ENCODE measurements around the gene KIAA1671.

The KIAA1671 gene

DNA sequence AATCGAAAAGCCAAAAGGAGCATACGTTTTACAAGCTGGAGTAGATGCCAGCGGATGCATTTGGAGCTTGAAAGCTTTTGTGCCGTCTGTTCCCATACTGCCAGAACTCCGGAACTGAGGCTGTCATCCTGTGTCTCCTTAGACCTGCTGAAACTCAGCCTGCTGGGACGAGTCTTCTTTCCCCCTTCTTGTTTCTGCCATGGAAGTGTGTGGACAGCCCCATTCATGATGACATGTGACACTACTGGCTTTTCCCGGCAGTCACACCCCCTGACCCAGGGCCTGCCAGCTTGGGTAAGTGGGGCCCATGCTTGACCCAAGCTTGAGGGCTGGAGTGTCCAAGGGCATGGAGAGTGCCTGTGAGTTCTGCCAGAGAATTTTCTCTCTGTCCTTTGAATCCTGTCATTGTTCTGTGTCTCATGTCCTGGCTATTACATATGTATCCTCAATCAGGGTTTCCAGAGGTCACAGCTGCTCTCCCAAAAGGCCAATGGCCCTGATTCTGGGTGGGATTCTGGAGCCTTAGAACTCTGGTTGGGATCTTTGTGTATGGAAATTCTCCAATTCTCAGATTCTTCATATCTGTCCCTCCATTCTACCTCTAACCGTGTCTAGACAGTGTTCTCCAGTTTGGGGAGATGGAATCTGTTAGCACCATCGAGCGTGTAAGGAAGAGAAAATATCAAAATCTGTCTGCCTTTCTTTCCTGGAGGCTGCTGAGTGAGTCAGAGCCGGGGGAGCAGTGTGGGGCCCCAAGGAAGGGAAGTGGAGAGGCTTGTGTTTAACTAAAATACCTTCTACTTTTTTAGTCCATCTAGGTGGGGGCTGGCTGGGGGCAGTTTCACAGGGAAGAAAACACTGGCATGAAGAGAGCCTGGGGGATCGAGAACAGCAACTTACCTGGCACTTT is 73.2 kb downstream of the KIAA1671 start:
- no peak overlapping the region for H3K4me3 Mint-ChIP-seq
- H3K27ac Mint-ChIP-seq, result no peak overlapping the region
- no peak for ATAC-seq
- H3K9me3 Mint-ChIP-seq, result no peaks in the 10 kb centered on the region
- no peaks in the 10 kb centered on the region for H3K36me3 Mint-ChIP-seq (ENCODE audit: low read depth)
- peaks cover 10% of the 10 kb centered on the region for H3K4me1 Mint-ChIP-seq
- DNase-seq, result no peak
- H3K27me3 Mint-ChIP-seq, result peaks cover 4% of the 10 kb centered on the region

DNA sequence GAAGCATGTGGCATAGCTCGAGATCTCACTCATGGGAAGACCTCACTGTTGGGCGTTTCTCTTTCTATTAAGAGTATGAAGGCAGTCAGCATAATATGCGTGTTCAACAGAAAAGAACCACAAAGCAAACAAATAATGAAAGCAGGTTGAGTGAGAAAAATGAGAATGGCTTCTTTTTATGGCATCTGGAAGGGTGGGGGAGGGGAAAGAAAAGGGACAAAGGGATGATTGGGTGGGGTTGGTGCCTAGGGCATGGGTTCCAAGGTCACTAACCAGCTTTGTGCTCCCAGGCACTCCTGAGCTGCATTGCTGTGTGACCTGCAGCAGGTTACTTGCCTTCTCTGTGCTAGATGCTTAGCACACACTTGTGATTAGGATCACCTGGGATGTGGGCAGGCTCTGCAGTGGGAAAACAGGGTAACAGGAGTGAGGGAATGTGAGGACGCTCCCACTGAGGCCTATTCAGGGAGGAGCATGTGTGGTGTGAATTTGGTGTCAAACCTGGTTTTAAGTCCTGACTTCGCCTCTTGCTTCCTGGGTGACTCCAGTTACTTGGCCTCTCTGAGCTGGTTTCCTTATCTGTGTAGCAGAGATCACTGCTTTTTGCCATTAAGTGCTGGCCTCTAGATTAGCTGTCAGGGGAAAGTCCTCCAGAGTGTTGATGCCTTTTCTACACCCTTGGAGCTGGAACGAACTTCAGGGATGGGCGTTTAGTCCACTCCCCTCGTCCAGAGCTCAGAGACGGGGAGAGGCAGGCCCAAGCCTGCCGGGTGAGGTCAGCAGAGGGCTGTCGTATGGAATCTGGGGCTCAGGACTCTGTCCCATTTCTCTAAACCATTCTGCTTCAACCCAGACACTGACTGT is 74.8 kb downstream of the KIAA1671 start:
- H3K9me3 Mint-ChIP-seq, result no peaks in the 10 kb centered on the region
- ATAC-seq, result no peak
- no peak overlapping the region for H3K27ac Mint-ChIP-seq

GRCh38 chr22:25027959-25028840 is 75.7 kb downstream of the KIAA1671 start:
- Mint-ChIP-seq H3K4me1 (peaks cover 10% of the 10 kb centered on the region), H3K36me3 (ENCODE audit: low read depth) (no peaks in the 10 kb centered on the region), H3K27me3 (no peaks in the 10 kb centered on the region), H3K4me3 (no peak overlapping the region), H3K27ac (no peak overlapping the region), H3K9me3 (no peaks in the 10 kb centered on the region)
- peak; percentile 8 for DNase-seq
- no peak for ATAC-seq

More for the DNA sequence above, 74.8 kb downstream of the KIAA1671 start:
- DNase-seq, result no peak
- H3K27me3 Mint-ChIP-seq, result no peaks in the 10 kb centered on the region
- H3K36me3 Mint-ChIP-seq (ENCODE audit: low read depth), result no peaks in the 10 kb centered on the region
- H3K4me1 Mint-ChIP-seq, result peaks cover 10% of the 10 kb centered on the region
- H3K4me3 Mint-ChIP-seq, result no peak overlapping the region

GRCh38 chr22:25028841-25029141 is 76.3 kb downstream of the KIAA1671 start:
- no peak overlapping the region for H3K27ac Mint-ChIP-seq
- no peak overlapping the region for H3K4me3 Mint-ChIP-seq
- no peaks in the 10 kb centered on the region for H3K27me3 Mint-ChIP-seq
- ATAC-seq, result no peak
- no peaks in the 10 kb centered on the region for H3K36me3 Mint-ChIP-seq (ENCODE audit: low read depth)
- no peaks in the 10 kb centered on the region for H3K9me3 Mint-ChIP-seq
- DNase-seq, result no peak
- peaks cover 10% of the 10 kb centered on the region for H3K4me1 Mint-ChIP-seq

GRCh38 chr22:25029181-25029580 is 76.7 kb downstream of the KIAA1671 start:
- DNase-seq (no peak), ATAC-seq (no peak)
- H3K4me3 Mint-ChIP-seq, result no peak overlapping the region
- H3K4me1 Mint-ChIP-seq, result peaks cover 10% of the 10 kb centered on the region
- H3K27me3 Mint-ChIP-seq, result no peaks in the 10 kb centered on the region
- no peaks in the 10 kb centered on the region for H3K9me3 Mint-ChIP-seq
- H3K36me3 Mint-ChIP-seq (ENCODE audit: low read depth), result no peaks in the 10 kb centered on the region
- H3K27ac Mint-ChIP-seq, result no peak overlapping the region

DNA sequence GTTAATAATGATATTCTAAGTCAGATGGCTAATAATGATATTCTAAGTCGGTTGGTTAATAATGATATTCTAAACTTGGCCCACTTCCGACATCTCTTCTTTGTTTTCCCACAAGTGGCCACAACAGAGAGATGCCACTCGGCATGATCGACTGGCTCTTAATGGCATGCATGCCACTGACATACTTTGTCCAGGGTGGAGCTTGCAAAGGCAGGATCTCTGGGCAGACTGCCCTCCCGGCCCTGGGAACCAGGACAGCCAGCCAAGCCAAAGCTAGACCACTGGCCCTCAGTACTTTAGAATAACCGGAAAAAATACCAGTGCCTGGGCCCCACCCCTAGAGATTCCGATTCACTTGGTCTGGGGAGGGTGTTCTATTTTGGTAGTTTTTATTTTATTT is 78.1 kb downstream of the KIAA1671 start:
- no peaks in the 10 kb centered on the region for H3K36me3 Mint-ChIP-seq (ENCODE audit: low read depth)
- ATAC-seq, result no peak
- H3K27me3 Mint-ChIP-seq, result peaks cover 2% of the 10 kb centered on the region
- no peak overlapping the region for H3K27ac Mint-ChIP-seq
- H3K9me3 Mint-ChIP-seq, result no peaks in the 10 kb centered on the region
- H3K4me1 Mint-ChIP-seq, result peaks cover 10% of the 10 kb centered on the region
- no peak for DNase-seq
- no peak overlapping the region for H3K4me3 Mint-ChIP-seq

GRCh38 chr22:25032066-25032465 is 79.5 kb downstream of the KIAA1671 start:
- Mint-ChIP-seq H3K4me3 (no peak overlapping the region), H3K27ac (no peak overlapping the region), H3K27me3 (peaks cover 4% of the 10 kb centered on the region), H3K36me3 (ENCODE audit: low read depth) (no peaks in the 10 kb centered on the region), H3K9me3 (no peaks in the 10 kb centered on the region), H3K4me1 (no peaks in the 10 kb centered on the region)
- DNase-seq (no peak), ATAC-seq (no peak)

DNA sequence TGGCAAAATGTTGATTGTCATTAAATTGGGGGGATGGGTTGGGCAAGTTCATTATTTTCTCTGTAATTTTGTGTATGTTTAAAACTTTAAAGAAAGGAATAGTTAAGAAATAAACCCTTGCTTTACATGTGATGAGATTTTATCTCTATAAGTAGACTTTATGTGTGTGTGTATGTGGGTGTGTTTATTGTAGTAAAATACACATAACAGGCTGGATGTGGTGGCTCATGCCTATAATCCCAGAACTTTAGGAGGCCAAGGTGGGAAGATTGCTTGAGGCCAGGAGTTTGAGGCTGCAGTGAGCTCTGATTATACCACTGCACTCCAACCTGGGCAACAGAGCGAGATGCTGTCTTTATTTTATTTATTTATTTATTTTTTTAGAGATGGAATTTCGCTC is 83.2 kb downstream of the KIAA1671 start:
- H3K27me3 Mint-ChIP-seq, result peaks cover 4% of the 10 kb centered on the region

DNA sequence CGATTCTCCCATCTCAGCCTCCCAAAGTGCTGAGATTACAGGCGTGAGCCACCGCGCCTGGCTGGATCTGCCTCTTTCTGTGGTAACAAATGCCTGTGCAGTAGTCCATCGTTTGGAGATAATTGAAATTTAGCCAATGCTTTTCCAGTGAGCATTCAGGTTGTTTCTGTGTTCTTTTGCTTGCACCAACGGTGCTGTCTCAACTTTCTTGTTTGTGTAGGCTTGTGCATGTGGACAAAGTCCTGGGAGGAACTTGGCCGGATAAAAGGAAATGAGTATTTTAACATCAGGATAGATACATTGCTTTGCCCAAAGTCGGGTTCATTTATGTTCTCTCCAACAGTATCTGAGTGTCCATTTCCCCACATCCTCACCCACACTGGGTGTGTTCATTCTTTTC is 85.7 kb downstream of the KIAA1671 start:
- Mint-ChIP-seq H3K4me1 (no peaks in the 10 kb centered on the region), H3K9me3 (no peaks in the 10 kb centered on the region), H3K36me3 (ENCODE audit: low read depth) (no peaks in the 10 kb centered on the region), H3K4me3 (no peak overlapping the region), H3K27ac (no peak overlapping the region), H3K27me3 (peaks cover 4% of the 10 kb centered on the region)
- ATAC-seq (no peak), DNase-seq (no peak)

More for the DNA sequence above, 83.2 kb downstream of the KIAA1671 start:
- Mint-ChIP-seq H3K4me3 (no peak overlapping the region), H3K27ac (no peak overlapping the region), H3K9me3 (no peaks in the 10 kb centered on the region), H3K4me1 (no peaks in the 10 kb centered on the region), H3K36me3 (ENCODE audit: low read depth) (no peaks in the 10 kb centered on the region)
- DNase-seq (no peak), ATAC-seq (no peak)

- Mint-ChIP-seq H3K27me3 (peaks cover 4% of the 10 kb centered on the region), H3K27ac (no peak overlapping the region), H3K9me3 (no peaks in the 10 kb centered on the region), H3K4me1 (no peaks in the 10 kb centered on the region), H3K36me3 (ENCODE audit: low read depth) (no peaks in the 10 kb centered on the region), H3K4me3 (no peak overlapping the region)
- DNase-seq (no peak), ATAC-seq (no peak)
Measured at GRCh38 chr22:25038771-25039170, 86.3 kb downstream of the KIAA1671 start.

DNA sequence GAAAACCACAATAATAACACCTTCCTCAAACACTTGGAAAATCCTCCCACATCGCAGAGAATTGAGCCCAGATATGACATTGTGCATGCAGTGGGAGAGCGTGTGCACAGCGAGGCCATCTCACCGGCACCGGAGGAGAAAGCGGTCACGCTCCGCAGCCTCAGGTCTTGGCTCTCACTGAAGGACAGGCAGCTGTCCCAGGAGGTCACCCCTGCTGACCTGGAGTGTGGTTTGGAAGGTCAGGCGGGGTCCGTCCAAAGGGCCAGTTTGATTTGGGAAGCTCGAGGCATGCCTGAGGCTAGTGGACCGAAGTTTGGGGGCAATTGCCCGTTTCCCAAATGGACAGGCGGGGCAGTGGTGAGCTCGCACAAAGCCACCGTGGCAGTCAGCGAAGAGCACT is 86.7 kb downstream of the KIAA1671 start:
- H3K27ac Mint-ChIP-seq, result no peak overlapping the region
- no peaks in the 10 kb centered on the region for H3K36me3 Mint-ChIP-seq (ENCODE audit: low read depth)
- H3K4me3 Mint-ChIP-seq, result no peak overlapping the region
- no peaks in the 10 kb centered on the region for H3K9me3 Mint-ChIP-seq
- peaks cover 4% of the 10 kb centered on the region for H3K27me3 Mint-ChIP-seq
- no peaks in the 10 kb centered on the region for H3K4me1 Mint-ChIP-seq
- ATAC-seq (no peak), DNase-seq (no peak)

DNA sequence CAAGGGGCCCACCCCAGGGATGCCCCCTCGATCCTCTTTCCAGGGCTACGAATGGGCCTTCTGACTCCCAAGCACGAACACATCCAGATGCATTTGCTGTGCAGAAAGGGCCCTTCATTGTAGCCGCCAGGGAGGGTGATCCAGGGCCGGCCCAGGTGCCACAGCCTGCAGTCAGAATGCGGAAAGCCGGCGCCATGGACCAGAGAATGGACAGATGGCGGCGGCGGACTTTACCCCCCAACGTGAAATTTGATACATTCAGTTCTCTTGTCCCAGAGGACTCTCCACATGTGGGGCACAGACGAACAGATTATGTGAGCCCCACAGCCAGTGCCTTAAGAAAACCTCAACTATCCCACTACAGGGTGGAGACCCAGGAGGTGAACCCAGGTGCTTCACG is 87.2 kb downstream of the KIAA1671 start:
- Mint-ChIP-seq H3K4me3 (no peak overlapping the region), H3K4me1 (no peaks in the 10 kb centered on the region), H3K27ac (no peak overlapping the region), H3K27me3 (peaks cover 4% of the 10 kb centered on the region), H3K9me3 (no peaks in the 10 kb centered on the region), H3K36me3 (ENCODE audit: low read depth) (no peaks in the 10 kb centered on the region)
- no peak for ATAC-seq
- DNase-seq, result no peak

DNA sequence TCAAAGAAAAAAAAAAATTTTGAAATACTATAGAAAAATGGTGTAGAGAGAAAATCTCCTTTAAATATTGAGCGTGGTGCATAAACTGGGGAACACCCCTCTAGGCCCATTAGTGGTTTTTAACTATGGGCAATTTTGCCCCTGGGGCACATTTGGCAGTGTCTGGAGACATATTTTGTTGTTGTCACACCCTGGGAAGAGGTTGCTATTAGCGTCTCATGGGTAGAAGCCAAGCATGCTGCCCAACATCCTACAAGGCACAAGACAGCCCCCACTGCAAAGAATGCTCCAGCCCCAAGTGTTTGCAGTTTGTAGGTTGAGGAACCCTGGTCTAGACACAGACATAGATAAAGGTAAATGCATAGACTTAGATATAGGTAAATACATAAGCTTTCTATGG is 92.6 kb downstream of the KIAA1671 start:
- ATAC-seq (no peak), DNase-seq (no peak)
- H3K27ac Mint-ChIP-seq, result no peak overlapping the region
- H3K4me1 Mint-ChIP-seq, result no peaks in the 10 kb centered on the region
- H3K9me3 Mint-ChIP-seq, result no peaks in the 10 kb centered on the region
- no peaks in the 10 kb centered on the region for H3K36me3 Mint-ChIP-seq (ENCODE audit: low read depth)
- no peak overlapping the region for H3K4me3 Mint-ChIP-seq
- H3K27me3 Mint-ChIP-seq, result no peaks in the 10 kb centered on the region

GRCh38 chr22:25048071-25048470 is 95.6 kb downstream of the KIAA1671 start:
- no peak for DNase-seq
- ATAC-seq, result no peak
- H3K27ac Mint-ChIP-seq, result no peak overlapping the region
- H3K27me3 Mint-ChIP-seq, result peaks cover 2% of the 10 kb centered on the region
- peaks cover under 1% of the 10 kb centered on the region for H3K4me1 Mint-ChIP-seq
- H3K4me3 Mint-ChIP-seq, result no peak overlapping the region
- peaks cover 12% of the 10 kb centered on the region for H3K9me3 Mint-ChIP-seq
- H3K36me3 Mint-ChIP-seq (ENCODE audit: low read depth), result peaks cover 3% of the 10 kb centered on the region

Data from activated naive CD8-positive, alpha-beta T cell treated with anti-CD3 and anti-CD28 coated beads, Interleukin-2, amount 50 U/mL, for 24 hours (primary cell).